HepG2 (cell line): ENCODE results near the gene ABHD6. TPM values are rescaled to one million over a fixed set of nuclear protein-coding genes. Genes with fewer than 3 reads are reported as not detected.

ENCODE experiments used
- E2F1 ChIP-seq: sonication (generic); formaldehyde crosslinking; IDR thresholded peaks from 2 replicates; pipeline ENCODE4 v1.5.0; 2020; ENCODE audit warnings: missing genetic modification reagents
- HNF4A ChIP-seq: sonication (generic); formaldehyde crosslinking; IDR thresholded peaks from 2 replicates; pipeline ENCODE4 v1.4.0; 2020; ENCODE audit warnings: missing genetic modification reagents
- NFIC ChIP-seq: IDR thresholded peaks from 2 replicates; pipeline ENCODE4 v1.6.1; 2012; ENCODE audit warnings: mild to moderate bottlenecking, low read length, inconsistent platforms
- PATZ1 ChIP-seq: sonication (generic); formaldehyde crosslinking; IDR thresholded peaks from 2 replicates; pipeline ENCODE4 v1.4.0; 2020; ENCODE audit warnings: missing genetic modification reagents
- PRDM4 ChIP-seq: sonication (generic); formaldehyde crosslinking; IDR thresholded peaks from 2 replicates; pipeline ENCODE4 v1.9.0; 2021; ENCODE audit warnings: missing genetic modification reagents, borderline replicate concordance
- YEATS2 ChIP-seq: sonication (generic); formaldehyde crosslinking; IDR thresholded peaks from 2 replicates; pipeline ENCODE4 v1.4.0; 2020; ENCODE audit warnings: missing genetic modification reagents, borderline replicate concordance
- ZNF781 ChIP-seq: sonication (generic); formaldehyde crosslinking; IDR thresholded peaks from 2 replicates; pipeline ENCODE4 v1.5.1; 2020; ENCODE audit warnings: borderline replicate concordance, mild to moderate bottlenecking, missing genetic modification reagents; ENCODE audit errors: not compliant biosample characterization
- polyA plus RNA-seq, 8 experiments: library from polyadenylated mRNA; depleted of rRNA in 3 of 8; stranded (reverse) in 7 of 8; unstranded in 1 of 8; fragments of >200 nt; fragmentation: Illumina TruSeq in 4 of 8; extraction: Trizol in 4 of 8; gene quantifications; 2 replicates each; pipeline versions ENCODE4 v1.2.1 to v1.2.3, GENCODE V29; 2011 to 2016; ENCODE audit warnings: low read depth in 4 of 8, missing spikeins in 1 of 8, mixed read lengths in 1 of 8; ENCODE audit not compliant: insufficient read depth in 1 of 8
- total RNA-seq, 5 experiments: library from RNA; depleted of rRNA; stranded (reverse); fragments of >200 nt; fragmentation: Illumina TruSeq; extraction: Trizol; gene quantifications; 2 replicates each; pipeline ENCODE4 v1.2.3, GENCODE V29; 2016; ENCODE audit warnings: low read depth in 1 of 5

ABHD6 gene
- total and polyA plus RNA-seq, 2 of the 13 experiments (the other 11 are each of a cell fraction or from before 2014, with no cell fraction given) = 9.0 to 17.2 TPM

GRCh38 chr3:58238830-58239229 lies 1.2 kb downstream of the ABHD6 start (continued):
- TF ChIP-seq PATZ1 (no peak), HNF4A (no peak), ZNF781 (CRISPR knock-in tag) (no peak), YEATS2 (CRISPR knock-in tag) (no peak), NFIC (no peak), PRDM4 (CRISPR knock-in tag) (no peak), E2F1 (CRISPR knock-in tag) (no peak)
